ENCODE measurements around the gene ADRA1B.
"Not testable (repeated sequence)": the region's sequence is repeated elsewhere in the genome, so short reads cannot be mapped to it uniquely, and the experiment has no call there.

Gene ADRA1B

DNA sequence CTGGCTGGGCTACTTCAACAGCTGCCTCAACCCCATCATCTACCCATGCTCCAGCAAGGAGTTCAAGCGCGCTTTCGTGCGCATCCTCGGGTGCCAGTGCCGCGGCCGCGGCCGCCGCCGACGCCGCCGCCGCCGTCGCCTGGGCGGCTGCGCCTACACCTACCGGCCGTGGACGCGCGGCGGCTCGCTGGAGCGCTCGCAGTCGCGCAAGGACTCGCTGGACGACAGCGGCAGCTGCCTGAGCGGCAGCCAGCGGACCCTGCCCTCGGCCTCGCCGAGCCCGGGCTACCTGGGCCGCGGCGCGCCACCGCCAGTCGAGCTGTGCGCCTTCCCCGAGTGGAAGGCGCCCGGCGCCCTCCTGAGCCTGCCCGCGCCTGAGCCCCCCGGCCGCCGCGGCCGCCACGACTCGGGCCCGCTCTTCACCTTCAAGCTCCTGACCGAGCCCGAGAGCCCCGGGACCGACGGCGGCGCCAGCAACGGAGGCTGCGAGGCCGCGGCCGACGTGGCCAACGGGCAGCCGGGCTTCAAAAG is 55.7 kb downstream of the ADRA1B start:
- no peak for DNase-seq

DNA sequence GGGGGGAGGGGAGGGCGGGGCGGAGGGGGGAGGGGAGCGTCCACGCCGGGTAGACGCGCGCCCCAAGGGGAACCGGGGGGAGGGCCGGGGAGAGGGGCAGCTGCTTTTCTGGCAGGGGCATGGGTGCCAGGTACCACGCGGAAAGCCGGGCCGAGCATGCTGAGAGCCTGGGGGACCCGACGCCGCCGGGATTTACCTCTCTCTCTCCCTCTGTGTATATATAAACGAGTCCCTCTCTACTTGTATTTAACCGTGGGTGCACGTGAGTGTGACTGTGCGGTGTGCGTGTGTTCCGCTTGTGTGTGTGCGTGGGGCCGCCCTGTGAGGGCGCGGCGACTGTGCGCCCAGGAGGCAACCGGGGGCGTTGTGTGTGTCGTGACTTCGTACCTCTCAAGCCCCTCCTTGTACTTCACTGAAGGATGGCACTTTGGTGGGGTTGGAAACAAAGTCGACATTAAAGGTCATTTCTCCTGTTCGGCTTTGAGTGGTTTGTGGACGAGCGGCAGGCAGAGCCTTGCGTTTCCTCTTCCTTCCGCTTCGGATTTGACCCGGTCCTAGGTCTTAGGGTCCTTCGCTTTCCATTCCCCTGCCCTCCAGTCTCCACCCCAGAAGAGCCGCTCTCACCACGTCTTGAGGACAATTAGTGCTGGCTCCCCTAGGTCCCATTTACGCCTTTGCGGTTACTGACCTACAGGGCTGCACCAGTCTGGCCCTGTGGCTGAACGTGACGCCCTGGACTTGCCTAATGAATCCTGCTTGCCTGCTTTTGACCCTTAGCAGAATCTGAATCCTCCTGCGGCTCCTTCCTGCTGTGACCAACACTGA is 56.5 kb downstream of the ADRA1B start:
- no peak for DNase-seq

DNA sequence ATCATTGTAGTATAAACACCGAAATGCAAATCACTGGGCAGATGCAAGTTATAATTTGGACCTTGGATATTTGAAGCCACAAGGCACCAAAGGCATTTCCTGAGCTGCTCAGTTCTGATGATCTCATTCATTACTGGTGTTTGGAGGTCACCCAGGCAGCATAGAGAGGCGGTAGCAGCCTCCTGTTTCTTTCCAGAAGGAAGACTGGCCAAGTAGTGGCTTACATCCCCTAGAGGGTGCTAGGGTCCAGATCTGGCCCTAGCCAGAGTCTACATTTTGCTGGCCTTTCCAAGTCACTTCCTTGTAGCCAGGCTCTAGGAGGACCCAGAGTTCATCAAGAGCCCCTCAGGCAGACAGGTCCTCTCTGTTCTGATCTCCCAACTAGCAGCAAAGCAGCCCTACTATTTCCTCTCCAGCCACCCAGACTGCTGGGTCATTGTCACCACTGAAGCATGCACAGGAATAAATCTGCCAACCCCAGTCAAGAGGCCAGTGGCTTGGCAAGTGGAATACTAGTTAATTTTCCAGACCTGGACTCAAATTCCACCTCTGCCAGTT is 59.3 kb downstream of the ADRA1B start:
- no peak for DNase-seq

DNA sequence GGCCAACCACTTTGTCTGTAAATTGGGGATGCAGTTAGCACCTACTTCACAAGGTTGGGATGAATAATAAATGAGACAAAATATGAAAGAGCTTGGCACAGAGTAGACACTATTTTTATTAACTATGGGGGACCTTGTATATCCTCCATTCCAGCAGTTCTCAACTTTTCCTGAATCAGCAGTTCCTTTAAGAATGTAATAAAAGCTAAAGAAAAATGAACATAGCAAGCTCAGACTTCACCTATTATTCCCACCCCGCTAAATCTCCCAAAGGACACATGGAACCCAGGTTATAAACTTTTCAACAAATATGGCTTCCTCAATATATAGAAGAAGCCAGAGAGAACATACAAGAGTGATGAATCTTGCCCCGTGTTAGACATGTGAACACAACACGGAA is 60.6 kb downstream of the ADRA1B start:
- no peak for DNase-seq

DNA sequence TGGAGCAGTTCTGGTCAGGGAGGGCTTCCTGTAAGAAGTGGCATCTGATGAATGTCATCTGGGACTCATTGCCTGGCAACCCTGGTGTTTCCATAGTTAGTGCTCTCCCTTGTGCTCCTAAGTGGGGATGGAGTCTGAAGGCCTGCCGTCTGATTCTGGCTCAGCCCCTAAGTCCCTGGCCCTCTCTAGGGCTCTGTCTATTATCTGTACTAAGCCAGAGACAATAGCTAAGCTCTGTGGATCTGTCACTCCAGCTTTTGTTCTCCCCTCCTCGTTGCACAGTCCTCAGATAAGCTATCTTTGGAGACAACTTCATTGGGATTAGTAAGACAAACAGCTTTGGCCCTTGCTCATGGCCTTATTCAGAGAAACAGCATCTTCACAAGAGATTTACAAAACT is 62.1 kb downstream of the ADRA1B start:
- no peak for DNase-seq

DNA sequence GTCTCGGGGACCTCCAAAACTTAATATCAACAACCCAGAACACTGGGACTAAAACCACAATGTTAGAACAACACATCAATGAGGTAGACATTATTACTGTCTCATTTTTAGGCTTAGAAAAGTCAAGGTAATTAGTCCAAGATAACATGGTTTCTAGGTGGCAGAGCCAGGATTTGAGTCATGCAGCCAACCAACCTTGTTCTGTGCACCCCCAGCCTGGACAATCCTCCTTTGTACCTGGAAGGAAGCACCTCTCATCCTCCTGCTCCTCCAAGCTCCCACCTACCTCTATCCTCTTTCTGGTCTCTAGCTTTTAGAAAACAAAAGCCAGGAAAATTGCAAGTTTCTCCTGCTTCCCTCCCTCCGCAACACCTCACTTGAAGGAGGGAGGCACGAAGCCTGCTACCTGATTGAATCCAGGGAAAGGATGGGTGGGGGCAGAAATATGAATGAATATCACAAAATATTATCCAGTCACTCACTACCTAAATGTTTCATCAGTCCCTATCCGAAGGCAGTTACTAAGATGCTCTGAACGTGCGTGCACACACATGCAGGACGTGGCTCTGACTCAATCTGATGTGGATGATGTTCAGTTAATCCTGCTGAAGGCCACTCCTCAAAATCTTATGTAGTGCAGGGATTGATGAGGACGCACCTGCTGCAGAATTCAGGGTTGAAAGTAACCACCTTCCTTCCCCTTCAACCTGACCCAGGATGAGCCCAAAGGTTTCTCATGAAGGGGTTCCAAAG is 66.3 kb downstream of the ADRA1B start:
- DNase-seq: no peak

DNA sequence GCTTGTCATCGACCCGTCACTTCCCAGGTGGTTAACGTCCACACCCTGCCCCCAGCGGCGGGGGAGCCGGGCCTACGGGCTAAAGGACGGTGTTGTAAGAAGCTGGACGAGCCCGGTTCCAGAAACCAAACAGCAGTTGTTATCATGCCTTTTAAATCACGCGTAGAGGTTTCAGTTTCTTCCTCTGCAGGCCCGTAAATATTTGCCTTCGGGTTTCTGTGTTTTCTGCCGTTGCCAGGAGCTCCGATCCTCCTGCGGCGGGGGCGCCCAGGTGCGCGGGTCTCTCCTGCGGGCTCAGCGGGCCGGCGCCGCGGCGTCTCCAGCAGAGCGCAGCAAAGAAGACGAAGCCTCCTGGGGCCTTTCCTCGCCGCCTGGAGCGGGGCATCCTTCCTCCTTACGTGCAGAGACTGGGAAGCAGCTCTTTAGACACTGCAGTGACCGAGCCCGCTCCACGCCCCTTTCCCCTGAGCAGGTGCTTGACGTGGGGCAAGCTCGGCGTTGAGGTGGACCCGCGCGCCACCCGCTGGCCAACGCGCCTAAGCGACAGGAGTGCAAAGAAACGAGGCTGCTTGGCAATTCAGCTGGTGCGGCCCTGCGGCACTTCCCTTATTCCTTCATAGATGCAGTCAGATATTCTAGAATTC is 70.9 kb downstream of the ADRA1B start:
- DNase-seq: peak; percentile 13 to 51

DNA sequence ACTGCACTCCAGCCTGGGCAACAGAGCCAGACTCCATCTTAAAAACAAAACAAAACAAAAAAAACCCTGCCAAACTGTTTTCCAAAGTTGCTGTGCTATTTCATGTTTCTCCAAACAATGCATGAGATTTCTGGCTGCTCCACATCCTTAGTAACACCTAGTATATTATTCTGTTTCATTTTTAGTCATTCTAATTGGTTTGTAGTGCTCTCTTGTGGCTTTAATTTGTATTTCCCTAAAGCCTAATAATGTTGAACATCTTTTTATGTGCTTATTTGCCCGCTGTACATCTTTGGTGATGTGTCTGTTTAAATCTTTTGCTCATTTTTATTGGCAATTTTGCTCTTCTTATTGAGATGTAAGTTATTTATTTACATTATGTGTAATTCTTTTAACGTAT is 74.2 kb downstream of the ADRA1B start:
- DNase-seq: no peak

DNA sequence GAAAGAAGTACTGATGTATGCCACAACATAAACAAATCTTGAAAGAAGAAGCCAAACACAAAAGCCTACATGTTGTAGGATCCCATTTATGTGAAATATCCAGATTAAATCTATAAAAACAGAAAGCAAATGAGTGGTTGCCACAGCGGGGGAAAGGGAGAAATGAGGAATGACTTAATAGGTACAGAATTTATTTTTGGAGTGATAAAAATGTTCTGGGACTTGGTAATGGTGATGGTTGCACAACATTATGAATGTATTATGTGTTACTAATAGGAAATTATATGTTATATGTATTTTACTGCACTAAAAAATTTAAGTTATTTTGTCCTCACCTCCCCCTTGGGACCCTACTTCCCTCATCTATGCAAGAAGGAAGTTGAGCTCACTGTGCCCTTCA is 76.3 kb downstream of the ADRA1B start:
- DNase-seq: no peak

DNA sequence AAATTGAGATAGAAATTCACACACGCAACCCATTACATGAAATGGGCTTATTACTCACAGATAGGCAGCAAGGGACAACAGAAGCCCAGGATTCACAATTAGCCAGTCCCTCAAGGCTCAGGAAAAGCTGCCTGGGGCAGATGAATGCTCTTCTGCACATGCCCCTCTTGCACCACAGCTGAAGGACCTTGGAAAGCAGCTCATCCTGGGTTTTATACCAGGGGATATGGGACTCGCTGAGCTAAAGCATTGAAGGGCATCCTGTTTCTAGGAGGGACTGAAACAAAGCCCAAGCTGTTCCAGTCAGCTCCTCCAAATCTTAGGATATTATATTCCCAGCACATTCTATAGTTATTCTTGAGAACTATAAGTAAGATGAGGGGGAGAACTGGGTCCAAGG is 76.9 kb downstream of the ADRA1B start:
- no peak for DNase-seq

DNA sequence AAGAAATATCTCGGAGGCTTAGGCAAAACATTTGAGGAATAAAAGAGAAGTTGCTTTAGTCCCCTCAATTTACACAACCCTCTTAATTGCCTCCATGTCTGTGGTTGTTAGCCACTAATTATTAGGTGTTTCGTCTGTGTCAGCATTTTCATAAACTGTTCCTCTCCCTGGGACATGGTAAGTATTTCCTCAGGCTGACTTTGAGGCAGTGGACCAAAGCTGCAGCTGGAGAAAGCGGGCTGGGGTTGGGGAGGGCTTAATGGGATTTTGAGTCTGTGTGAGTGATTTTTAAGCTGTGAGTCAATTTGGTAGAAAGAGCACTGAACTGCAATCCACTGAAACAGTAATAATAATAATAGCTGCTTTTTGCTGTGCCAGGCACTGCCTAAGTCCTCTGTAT is 79.6 kb downstream of the ADRA1B start:
- DNase-seq: no peak

DNA sequence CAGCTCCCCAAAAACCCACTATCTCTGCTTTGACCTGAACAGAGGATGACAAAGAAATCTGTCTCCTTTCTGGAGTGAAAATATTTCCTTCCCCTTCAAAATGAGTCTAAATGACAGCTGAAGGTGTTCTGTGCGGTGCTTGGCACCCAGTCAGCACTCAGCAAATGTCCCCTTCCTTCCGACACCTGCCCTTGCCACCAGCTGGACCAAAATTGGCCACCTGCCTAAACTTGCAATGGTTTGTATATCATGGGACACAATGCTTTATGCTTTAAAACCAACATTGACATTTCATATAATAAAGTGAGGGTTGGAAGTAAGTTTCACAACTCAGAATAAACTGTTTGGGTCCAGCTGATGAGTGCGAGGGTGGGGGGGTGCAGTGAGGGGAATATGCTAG is 85.2 kb downstream of the ADRA1B start:
- no peak for DNase-seq

DNA sequence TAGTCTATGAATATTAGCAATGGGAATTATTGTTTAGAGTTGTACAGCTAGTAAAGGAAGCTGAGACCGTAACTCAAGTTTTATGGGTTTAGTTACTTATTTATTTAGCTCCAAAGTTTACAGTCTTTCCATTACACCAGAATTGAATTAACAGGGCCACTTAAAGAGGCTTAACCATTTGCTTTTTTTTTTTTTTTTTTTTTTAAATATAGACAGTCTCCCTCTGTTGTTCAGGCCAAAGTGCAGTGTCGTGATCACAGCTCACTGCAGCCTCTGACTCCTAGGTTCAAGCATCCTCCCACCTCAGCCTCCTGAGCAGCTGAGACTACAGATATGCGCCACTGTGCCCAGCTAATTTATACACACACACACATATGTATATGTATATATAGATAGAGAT is 91.2 kb downstream of the ADRA1B start:
- no peak for DNase-seq

DNA sequence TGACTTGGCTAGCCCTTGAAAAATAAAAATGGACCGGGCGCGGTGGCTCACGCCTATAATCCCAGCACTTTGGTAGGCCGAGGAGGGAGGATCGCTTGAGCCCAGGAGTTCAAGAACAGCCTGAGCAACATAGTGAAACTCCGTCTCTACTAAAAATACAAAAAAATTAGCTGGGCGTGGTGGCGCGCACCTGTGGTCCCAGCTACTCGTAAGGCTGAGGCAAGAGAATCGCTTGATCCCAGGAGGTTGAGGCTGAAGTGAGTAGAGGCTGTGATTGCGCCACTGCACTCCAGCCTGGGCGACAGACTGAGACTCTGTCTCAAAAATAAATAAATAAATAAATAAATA is 92.2 kb downstream of the ADRA1B start:
- DNase-seq: not testable (repeated sequence)

DNA sequence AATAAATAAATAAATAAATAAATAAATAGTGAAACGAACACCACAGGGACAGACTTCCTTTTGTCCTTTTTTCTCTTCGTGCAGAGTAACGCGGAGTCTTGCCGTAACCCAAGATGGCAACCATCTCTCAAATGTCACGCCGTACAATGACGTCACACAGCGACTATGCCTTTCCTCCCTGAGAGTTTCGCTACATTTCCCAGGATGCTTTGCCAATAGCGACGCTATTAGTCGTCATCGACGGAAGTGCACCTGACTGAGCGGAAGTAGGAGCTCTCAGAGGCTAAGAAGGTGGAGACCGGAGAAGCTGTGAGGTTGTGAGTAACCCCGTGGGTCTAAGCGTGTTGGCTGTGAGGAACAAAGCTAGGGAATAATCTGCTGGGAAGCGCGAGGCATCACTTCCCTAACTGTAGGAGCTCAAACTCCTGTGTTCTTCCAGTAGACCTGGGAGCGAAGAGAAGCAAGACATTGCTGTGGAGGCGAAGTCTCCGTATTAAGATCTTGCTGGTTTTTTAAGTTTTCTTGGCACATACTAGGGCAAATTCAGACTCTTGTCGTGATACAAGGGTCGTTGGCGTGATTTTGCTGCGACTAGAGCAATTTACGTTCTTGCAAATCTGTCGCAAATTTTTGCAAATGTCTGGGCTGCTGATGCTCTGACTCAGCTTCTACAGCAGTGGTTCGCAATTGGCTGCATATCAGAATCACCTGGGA is 92.8 kb downstream of the ADRA1B start, which contains the start of gene TTC1:
TSS of gene TTC1 (plus strand) at position 263 of the 714 bp plus-strand sequence. CDS start 1,390 bp downstream, outside the sequence.
- peak; percentile 57 to 98 for DNase-seq

DNA sequence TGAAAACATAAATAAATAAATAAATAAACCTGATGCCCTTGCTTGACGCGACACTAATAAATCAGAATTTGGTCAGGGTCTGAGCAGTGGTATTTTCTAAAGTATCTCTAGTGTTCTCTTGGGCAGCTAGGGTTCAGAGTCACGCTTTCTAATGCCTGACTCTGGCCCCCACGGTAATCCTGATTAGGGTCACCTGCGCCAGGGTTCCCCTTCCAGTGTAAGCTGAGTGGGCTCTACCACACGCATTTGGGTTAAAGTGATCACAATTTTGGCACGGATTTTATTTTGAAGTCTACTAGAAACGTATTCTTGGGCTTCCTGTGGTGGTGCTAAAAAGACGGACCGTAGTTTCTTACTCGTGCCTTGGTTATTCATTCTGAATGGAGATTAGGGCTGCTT is 93.3 kb downstream of the ADRA1B start:
- no peak for DNase-seq

DNA sequence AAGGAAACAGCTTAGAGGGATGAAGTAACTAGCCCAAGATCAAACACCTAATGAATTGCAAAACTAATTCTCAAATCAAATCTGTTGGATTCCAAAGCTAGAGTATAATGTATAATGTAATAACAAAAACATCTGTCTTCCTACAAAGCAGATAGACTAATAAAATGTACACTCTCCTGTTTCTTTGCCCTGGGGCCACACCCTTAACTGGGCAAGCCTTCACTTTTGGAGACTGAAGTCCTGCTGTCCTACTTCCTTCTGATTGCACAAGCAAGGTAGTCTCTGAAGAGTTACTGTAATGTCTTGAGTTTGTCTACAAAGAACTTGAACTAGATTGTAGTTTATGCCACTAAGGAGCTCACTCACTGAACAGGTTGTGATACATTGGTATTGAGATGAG is 95.2 kb downstream of the ADRA1B start:
- DNase-seq: no peak

DNA sequence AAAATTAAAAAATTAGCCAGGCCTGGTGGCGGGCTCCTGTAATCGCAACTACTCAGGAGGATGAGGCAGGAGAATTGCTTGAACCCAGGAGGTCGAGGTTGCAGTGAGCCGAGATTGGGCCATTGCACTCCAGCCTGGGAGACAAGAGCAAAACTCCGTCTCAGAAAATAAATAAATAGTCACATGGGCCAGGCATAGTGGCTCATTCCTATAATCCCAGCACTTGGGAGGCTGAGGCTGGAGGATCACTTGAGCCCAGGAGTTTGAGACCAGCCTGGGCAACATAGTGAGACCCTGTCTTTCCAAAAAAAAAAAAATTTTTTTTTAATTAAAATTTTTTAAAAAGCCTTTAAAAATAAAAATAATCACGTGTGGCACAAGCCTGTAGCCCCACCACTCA is 97.9 kb downstream of the ADRA1B start:
- DNase-seq: not testable (repeated sequence)

DNA sequence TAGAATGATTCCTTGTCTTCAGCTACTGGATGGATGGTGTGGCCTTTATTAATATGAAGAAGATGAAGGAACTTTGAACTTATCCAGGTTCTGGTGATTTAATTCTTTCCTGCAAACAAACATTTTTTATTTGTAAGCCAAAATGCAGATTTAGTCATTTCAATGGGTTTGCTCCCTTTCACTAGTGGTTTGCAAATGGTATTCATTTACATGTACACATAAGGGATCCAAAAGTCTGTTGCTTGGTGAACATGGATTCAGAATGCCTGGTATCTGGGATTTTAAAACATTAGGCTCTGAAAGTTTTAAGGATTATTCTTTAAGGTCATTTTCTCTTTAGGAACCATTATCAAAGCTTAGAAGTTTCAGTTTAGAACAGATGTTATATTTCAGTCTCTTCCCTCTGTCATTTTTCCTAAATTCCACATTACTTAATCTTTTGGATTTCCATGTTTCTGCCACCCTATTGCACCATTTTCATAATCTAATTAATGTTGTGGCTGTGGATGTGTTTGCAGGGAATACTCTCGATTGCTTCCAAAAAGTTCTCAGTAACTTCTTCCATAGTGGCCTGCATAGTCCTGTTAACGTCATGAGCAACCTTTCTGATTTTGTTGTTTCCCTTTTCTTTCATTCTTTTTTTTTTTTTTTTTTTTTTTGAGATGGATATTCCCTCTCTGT is 102.8 kb downstream of the ADRA1B start:
- no peak for DNase-seq

DNA sequence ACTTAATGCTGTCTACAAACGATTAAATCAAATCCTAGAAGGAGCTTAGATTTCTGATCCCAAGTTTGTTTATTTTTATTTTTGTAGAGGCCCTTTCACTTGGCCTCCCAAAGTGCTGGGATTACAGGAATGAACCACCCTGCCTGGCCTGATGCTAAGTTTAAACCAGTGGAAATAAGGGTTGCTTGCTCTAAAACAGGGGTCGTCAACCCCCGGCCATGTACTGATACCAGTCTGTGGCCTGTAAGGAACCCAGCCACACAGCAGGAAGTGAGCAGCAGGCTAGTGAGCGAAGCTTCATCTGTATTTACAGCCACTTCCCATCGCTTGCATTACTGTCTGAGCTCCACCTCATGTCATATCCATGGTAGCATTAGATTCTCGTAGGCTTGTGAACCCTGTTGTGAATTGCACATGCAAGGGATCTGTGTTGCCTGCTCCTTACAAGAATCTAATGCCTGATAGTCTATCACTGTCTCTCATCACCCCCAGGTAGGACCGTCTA is 104.0 kb downstream of the ADRA1B start:
- no peak for DNase-seq

DNA sequence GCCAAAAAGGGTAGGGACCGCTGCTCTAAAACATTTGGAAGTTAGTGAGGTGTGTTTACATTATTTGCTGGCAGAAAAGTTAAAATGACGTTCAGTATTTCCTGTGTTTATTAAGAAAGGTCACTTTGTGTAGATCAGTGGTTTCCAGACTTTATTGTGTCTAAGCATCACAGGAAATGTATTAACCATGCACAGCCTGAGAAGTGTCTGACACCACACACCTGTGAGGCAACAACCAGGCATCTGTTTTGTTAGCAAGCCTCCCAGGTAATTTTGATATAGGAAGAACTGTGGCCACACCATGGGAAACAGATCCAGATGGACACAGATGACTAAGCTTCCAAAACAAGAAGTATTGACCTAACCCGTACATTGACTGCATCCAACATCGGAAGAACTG is 104.7 kb downstream of the ADRA1B start:
- DNase-seq: no peak

Measured in bone marrow (tissue), 2 donors.